Fibroblast of skin of right quadriceps (primary cell): ENCODE results near the gene DLEC1.
"Not testable (repeated sequence)": the region's sequence is repeated elsewhere in the genome, so short reads cannot be mapped to it uniquely, and the experiment has no call there.

Experiments
- DNase-seq: peaks from one replicate; pipeline ENCODE4 v3.0.0-alpha.2; 2013

Gene DLEC1

DNA sequence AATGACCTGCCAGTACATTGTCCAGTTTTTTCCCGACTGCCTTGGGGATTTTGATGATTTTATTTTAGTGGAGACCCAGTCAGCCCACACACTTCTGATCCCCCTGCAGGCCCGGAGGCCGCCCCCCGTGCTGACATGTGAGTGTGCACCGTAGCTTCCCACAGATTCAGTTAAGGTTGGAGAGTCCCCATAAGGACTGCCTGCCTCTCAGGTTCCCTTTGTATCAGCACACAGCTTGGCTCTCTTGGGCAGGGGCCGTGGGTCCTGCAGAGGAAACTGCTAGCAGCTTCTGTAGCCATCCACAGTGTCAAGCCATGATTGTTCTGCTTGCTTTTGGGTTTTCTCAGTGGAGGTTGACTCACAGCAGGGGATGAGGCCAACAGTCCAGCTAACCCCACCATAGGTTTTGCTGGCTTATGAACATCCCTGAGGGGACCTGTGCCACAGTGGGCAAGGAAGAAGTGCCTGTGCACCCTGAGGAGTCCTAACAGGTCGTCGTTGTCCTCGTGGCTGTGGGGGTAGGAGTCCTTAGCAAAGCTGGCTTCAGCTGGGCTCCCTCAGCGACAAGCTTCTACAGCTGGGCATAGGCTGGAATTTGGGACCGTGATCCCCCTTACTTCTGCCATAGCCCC, 46.4 kb downstream of the DLEC1 start:
- no peak for DNase-seq

DNA sequence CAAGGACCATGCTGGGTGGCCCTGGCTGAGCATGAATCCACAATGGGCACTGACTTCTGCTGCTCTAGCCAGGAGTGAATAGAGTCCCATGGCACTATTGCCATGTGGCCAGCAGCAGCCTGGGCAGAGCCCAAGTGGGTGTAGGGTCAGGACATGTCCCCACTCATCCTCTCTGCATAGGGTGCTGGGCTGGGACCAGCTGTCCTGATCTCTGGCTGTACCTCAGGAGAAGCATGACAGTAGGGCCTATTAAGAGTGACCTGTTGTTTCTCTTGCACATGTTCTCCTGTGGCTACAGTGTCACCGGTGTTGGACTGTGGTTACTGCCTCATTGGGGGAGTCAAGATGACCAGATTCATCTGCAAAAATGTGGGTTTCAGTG, 46.9 kb downstream of the DLEC1 start:
- no peak for DNase-seq

- DNase-seq = no peak
Observed at GRCh38 chr3:38086496-38086895, 47.5 kb downstream of the DLEC1 start.

DNA sequence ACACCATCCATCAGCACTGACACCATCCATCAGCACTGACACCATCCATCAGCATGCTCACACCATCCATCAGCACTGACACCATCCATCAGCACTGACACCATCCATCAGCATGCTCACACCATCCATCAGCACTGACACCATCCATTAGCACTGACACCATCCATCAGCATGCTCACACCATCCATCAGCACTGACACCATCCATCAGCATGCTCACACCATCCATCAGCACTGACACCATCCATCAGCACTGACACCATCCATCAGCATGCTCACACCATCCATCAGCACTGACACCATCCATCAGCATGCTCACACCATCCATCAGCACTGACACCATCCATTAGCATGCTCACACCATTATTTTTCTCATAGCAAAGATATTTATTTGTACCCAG, 48.3 kb downstream of the DLEC1 start:
- DNase-seq = not testable (repeated sequence)

DNA sequence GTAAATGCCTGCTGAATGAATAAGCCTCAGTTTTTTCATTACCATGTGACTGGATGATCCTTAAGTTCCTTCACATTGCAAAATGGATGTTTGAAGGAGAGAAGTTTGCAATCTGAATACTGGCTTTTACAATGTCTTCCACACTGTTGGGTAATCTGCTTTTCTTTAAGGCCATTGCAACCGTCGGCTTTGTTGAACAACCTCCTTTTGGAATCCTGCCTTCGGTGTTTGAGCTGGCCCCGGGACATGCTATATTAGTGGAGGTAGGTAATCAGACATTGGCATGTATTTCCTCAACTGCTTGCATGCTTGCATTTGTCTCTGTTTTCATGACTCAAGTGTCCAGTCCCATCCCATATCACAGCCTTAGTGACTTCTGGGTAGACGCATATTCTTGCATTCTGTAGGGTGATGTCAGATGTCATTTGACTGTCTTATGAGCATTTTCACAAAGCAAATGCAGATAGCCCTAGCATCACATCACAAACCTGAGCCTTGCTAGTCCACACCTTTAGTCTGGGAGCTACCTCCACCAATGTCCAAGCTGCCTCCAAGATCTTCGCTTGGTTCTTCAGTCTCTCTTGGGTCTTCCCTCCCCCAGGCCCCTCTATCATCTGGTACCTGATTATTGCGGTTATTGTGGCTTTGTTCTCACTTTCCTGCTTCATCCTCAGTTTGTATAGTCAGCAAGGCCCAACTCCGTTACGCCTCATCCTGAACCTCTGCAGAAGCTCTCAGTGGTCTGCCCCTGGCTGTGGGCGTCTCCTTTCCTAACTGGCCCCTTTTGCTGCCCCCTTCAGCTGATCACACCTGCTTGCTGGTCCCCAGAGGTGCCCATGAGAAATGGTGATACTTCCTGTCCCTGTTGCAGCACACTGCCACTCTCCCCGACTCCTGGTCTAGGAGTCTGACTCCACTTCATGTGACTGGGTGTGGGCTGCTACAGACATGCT, 49.4 kb downstream of the DLEC1 start:
- no peak for DNase-seq

DNA sequence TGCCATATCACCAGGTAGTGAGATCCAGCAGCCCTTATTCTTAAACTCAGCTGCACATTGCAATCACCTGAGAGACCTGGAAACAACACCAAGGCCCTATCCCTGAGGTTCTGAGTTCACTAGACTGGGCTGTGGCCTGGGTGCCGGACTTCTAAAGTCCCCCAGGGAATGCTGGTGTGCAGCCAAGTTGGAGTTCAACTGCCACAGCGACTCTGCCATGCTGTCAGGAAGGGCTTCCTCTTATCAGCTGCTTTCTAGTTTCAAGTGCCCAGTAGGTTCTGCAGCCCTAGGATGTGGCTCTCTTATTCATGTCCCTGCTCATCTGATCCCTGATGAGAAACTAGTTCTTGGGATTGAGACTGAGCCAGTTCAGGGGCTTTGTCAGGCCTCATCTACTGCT, 50.2 kb downstream of the DLEC1 start:
- DNase-seq = no peak

- no peak for DNase-seq
Observed at GRCh38 chr3:38090453-38090852, 51.4 kb downstream of the DLEC1 start.

- DNase-seq = no peak
Observed at GRCh38 chr3:38094999-38095398, 56.0 kb downstream of the DLEC1 start.

DNA sequence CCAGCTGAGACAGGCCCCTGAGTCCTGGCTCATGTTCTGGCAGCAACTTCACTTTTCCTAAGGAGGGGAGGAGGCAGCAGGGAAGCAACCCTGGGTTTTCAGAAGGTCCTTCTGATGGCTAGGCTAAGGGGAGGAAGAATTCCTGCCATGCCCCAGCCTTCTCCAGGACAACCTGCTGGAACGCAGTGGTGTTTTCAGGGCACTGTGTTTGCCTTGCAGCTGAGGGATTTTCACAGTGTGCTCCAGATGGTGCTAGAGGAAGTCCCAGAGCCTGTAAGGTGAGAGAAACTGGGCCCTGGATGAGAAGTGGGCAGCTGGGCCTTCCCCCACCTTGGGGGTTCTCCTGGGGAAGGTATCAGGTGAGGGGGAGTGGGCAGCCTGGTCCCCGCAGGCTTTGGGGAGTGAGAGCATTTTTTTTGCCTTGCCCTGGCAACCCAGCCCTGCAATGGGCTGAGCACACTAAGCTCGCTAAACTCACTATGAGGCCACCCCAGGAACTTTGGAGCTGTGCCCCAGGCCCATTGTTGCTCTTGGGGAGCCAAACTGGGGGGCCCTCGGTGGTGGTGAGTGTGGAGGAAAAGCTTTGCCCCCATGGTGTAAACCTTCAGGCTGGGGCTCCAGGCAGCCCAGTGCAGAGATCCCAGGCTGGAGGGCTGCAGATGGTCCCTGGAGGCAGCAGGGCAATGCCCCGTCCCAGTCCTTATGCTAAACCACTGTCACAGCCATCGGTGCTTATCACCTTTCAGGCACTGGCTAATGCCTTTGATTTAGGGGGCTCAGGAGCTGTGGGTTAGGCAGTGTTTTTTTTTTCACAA, 56.9 kb downstream of the DLEC1 start:
- DNase-seq = no peak

- DNase-seq = no peak
Observed at GRCh38 chr3:38097446-38098375, 58.7 kb downstream of the DLEC1 start.

- no peak for DNase-seq
Observed at GRCh38 chr3:38098376-38098723, 59.3 kb downstream of the DLEC1 start.

- DNase-seq = no peak
Observed at GRCh38 chr3:38099518-38099917, 60.5 kb downstream of the DLEC1 start.

DNA sequence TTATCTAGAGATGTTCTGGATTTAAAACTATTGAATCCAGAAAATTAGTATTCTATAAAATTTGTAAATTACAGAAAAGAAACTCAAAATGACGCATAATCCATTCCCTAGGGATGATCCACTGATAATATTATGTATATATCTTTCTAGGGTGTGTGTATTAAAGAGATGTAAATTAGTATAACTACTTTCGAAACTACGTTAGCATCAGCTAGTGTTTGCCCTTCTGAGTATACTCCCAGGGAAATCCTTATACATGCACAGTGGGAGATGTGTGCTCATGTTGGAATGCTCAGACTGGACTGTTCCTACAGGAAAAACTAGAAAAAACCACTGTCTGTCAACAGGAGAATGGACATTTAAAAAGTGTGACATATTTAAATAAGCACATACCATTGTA, 61.5 kb downstream of the DLEC1 start:
- no peak for DNase-seq

GRCh38 chr3:38101811-38102443, 62.9 kb downstream of the DLEC1 start:
- DNase-seq = no peak

- DNase-seq = no peak
Observed at GRCh38 chr3:38102444-38102814, 63.4 kb downstream of the DLEC1 start.

DNA sequence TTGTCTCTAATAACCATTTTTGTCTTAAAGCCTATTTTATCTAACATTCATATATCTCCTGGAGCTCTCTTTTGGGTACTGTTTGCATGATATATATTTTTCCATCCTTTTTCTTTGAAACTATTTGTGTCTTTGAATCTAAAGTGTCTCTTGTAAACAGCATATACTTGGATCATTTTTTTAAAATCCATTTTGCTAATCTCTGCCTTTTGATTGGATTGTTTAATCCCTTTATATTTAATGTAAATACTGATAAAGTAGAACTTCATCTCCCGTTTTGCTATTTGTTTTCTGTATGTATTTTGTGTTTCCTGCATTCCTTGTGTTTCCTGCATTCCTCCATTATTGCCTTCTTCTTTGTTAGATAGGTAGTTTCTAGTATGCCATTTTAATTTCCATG, 66.5 kb downstream of the DLEC1 start:
- DNase-seq = no peak

DNA sequence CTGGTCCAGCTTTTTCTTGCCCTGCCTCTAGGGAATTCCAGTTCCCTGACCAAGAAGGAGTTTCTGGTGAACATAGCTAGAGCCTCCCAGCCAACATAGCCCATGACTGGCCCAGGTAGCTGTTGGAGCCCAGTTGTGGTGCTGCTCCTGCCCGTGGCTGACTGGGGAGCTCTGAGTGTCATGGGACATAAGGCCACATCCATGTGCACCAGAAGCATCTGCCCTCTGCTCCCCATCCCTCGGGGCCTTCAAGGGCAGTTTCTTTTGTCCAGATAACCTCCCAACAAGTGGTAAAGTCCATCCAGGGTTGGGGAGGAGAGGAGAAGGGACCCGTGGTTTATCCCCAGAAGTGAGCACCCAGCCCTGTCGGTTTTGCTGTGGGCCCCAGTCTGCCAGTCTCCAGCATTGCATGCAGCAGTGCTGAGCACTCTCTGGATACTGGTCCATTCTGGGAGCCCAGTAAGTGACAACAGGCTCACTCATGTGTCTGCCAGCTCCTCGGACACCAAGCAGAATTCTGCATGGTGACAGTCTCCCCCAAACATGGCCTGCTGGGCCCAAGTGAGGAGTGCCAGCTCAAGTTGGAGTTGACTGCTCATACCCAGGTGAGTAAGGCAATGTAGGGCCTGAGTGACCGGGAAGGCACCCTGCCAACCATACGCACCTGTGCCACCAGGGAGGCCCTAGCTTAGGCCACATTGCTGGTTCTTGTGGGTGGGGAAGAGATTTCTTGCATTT, 69.1 kb downstream of the DLEC1 start:
- DNase-seq = no peak

GRCh38 chr3:38108649-38109579, 69.9 kb downstream of the DLEC1 start:
- no peak for DNase-seq

GRCh38 chr3:38109580-38110313, 70.7 kb downstream of the DLEC1 start:
- DNase-seq = no peak
